HCT116 (cell line): ENCODE results near the gene RNH1. TPM values are rescaled to one million over a fixed set of nuclear protein-coding genes. Genes with fewer than 3 reads are reported as not detected.

Experiments
- ATAC-seq: fragments of 200-7000 bp; cut with Tn5 transposase; 2 replicates; pipeline ENCODE4 v1.9.1; 2020; ENCODE audit warnings: mild to moderate bottlenecking, moderate library complexity
- BruUV-seq: library from RNA; stranded (reverse); fragments of 400-500 nt; replicated peaks from 2 replicates; lab custom pipeline; 2021; lab: Mats Ljungman, UMichigan
- CTCF ChIA-PET: fragments of 300-600 bp; sonication (Branson Sonifier 250); formaldehyde crosslinking; loops from one replicate; lab custom pipeline; 2021; ENCODE audit warnings: antibody characterized with exemption; lab: Charles Lee
- POLR2A ChIA-PET: fragments of 300-600, 350-600 bp; sonication (Branson Sonifier 250); formaldehyde crosslinking; loops from one replicate; lab custom pipeline; 2021; ENCODE audit warnings: antibody characterized with exemption; lab: Charles Lee
- RAD21 ChIA-PET, 2 experiments: fragments of 300-600 bp; sonication (Branson Sonifier 250); formaldehyde crosslinking; loops; one replicate each; lab custom pipeline; 2023; ENCODE audit warnings: low total read pairs in 2 of 2; ENCODE audit not compliant: uncharacterized antibody in 2 of 2, unreplicated experiment in 2 of 2, low non-redundant PET in 1 of 2; lab: Charles Lee
- DNase-seq: peaks from one replicate; pipeline ENCODE4 v3.0.0-alpha.2; 2010; ENCODE audit warnings: low read depth, low spot score
- H2AFZ ChIP-seq: fragments of 200-600 bp; shearing (Covaris generic), sonication (generic); 2 replicates; pipeline ENCODE4 v1.6.1; 2017; ENCODE audit warnings: low read depth, mixed run types, mixed read lengths, antibody characterized with exemption, low read length; ENCODE audit not compliant: poor library complexity, severe bottlenecking
- H3K27ac ChIP-seq: 2 replicates; pipeline ENCODE4 v1.5.1; 2012; ENCODE audit warnings: low read depth, low read length
- H3K27me3 ChIP-seq: fragments of 200-600 bp; sonication (generic); 2 replicates; pipeline ENCODE4 v1.6.1; 2016; ENCODE audit warnings: mixed run types, low read length, mixed read lengths; ENCODE audit not compliant: insufficient read depth
- H3K36me3 ChIP-seq, 2 experiments: fragments of 200-500 bp in 1 of 2; fragments of 200-600 bp in 1 of 2; sonication (Bioruptor generic) in 1 of 2; sonication (generic) in 1 of 2; 2 replicates each; pipeline versions ENCODE4 v1.5.1 to v1.6.1; 2014 to 2016; ENCODE audit warnings: low read length in 2 of 2, inconsistent platforms in 1 of 2, mixed read lengths in 1 of 2, mixed run types in 1 of 2; ENCODE audit not compliant: insufficient read depth in 2 of 2, control insufficient read depth in 1 of 2
- H3K4me1 ChIP-seq, 2 experiments: fragments of 200-600 bp in 1 of 2; sonication (generic) in 1 of 2; 2 replicates each; pipeline versions ENCODE4 v1.5.1 to v1.6.1; 2012 to 2017; ENCODE audit warnings: low read length in 2 of 2, inconsistent platforms in 1 of 2, mild to moderate bottlenecking in 1 of 2, mixed read lengths in 1 of 2, mixed run types in 1 of 2, moderate library complexity in 1 of 2; ENCODE audit not compliant: insufficient read depth in 2 of 2, control insufficient read depth in 1 of 2
- H3K4me2 ChIP-seq: fragments of 200-600 bp; sonication (generic); 2 replicates; pipeline ENCODE4 v1.6.1; 2017; ENCODE audit warnings: mixed run types, low read length, mixed read lengths
- H3K4me3 ChIP-seq, 2 experiments: fragments of 200-600 bp in 1 of 2; sonication (generic) in 1 of 2; replicated peaks in 1 of 2; 2 replicates each; pipeline ENCODE4 v1.5.1; 2011 to 2016; ENCODE audit warnings: low read length in 2 of 2, control low read depth in 1 of 2, low read depth in 1 of 2, mild to moderate bottlenecking in 1 of 2, mixed read lengths in 1 of 2, mixed run types in 1 of 2
- H3K79me2 ChIP-seq: fragments of 200-600 bp; sonication (generic); 2 replicates; pipeline ENCODE4 v1.6.1; 2017; ENCODE audit warnings: mild to moderate bottlenecking, mixed run types, low read length, moderate library complexity, mixed read lengths; ENCODE audit not compliant: insufficient read depth
- H3K9ac ChIP-seq: fragments of 200-600 bp; sonication (generic); 2 replicates; pipeline ENCODE4 v1.6.1; 2016; ENCODE audit warnings: low read length, mixed read lengths
- H3K9me2 ChIP-seq: fragments of 200-600 bp; sonication (generic), shearing (Covaris generic); 2 replicates; pipeline ENCODE4 v1.6.1; 2017; ENCODE audit warnings: mixed run types, mild to moderate bottlenecking, moderate library complexity; ENCODE audit not compliant: insufficient read depth
- H3K9me3 ChIP-seq, 2 experiments: fragments of 200-500 bp in 1 of 2; fragments of 200-600 bp in 1 of 2; sonication (Bioruptor generic) in 1 of 2; sonication (generic) in 1 of 2; 2 replicates each; pipeline ENCODE4 v1.6.1; 2014 to 2017; ENCODE audit warnings: low read length in 2 of 2, mixed read lengths in 2 of 2, inconsistent platforms in 1 of 2, low read depth in 1 of 2, mild to moderate bottlenecking in 1 of 2, mixed run types in 1 of 2, moderate library complexity in 1 of 2; ENCODE audit not compliant: control insufficient read depth in 1 of 2, insufficient read depth in 1 of 2
- H4K20me1 ChIP-seq: fragments of 200-600 bp; sonication (generic), shearing (Covaris generic); 2 replicates; pipeline ENCODE4 v1.6.1; 2017; ENCODE audit warnings: mixed run types, mild to moderate bottlenecking, moderate library complexity; ENCODE audit not compliant: insufficient read depth
- CBX3 ChIP-seq: IDR thresholded peaks from 2 replicates; pipeline ENCODE4 v1.6.1; 2012; ENCODE audit warnings: low read depth
- CEBPB ChIP-seq: IDR thresholded peaks from 2 replicates; pipeline ENCODE4 v1.6.1; 2012; ENCODE audit warnings: low read depth
- CTCF ChIP-seq, 3 experiments: fragments of 200-600 bp in 1 of 3; sonication (generic) in 1 of 3; IDR thresholded peaks in 2 of 3; conservative IDR thresholded peaks in 1 of 3; 2 replicates each; pipeline ENCODE4 v1.5.1; 2012 to 2017; ENCODE audit warnings: low read depth in 2 of 3, low read length in 2 of 3, antibody characterized with exemption in 1 of 3, borderline replicate concordance in 1 of 3, control low read depth in 1 of 3, mild to moderate bottlenecking in 1 of 3, mixed read lengths in 1 of 3, mixed run types in 1 of 3, moderate library complexity in 1 of 3; ENCODE audit not compliant: insufficient read depth in 1 of 3
- ELF1 ChIP-seq: IDR thresholded peaks from 2 replicates; pipeline ENCODE4 v1.6.1; 2012; ENCODE audit warnings: low read depth, borderline replicate concordance
- EZH2 ChIP-seq: fragments of 200-600 bp; sonication (generic); IDR thresholded peaks from 2 replicates; pipeline ENCODE4 v1.6.1; 2017; ENCODE audit warnings: antibody characterized with exemption, mixed run types
- EZH2phosphoT487 ChIP-seq: fragments of 200-600 bp; IDR thresholded peaks from 2 replicates; pipeline ENCODE4 v1.6.1; 2018; ENCODE audit warnings: antibody characterized with exemption, borderline replicate concordance
- FOSL1 ChIP-seq: IDR thresholded peaks from 2 replicates; pipeline ENCODE4 v1.6.1; 2012; ENCODE audit warnings: low read depth
- MAX ChIP-seq: IDR thresholded peaks from 2 replicates; pipeline ENCODE4 v1.6.1; 2012
- POLR2AphosphoS5 ChIP-seq: IDR thresholded peaks from 2 replicates; pipeline ENCODE4 v1.6.1; 2011; ENCODE audit warnings: mild to moderate bottlenecking, low read depth, low read length, moderate library complexity
- RAD21 ChIP-seq: IDR thresholded peaks from 2 replicates; pipeline ENCODE4 v1.6.1; 2012; ENCODE audit warnings: low read depth, mild to moderate bottlenecking
- REST ChIP-seq: IDR thresholded peaks from 2 replicates; pipeline ENCODE4 v1.6.1; 2012; ENCODE audit warnings: low read depth
- SIN3A ChIP-seq: IDR thresholded peaks from 2 replicates; pipeline ENCODE4 v1.6.1; 2012; ENCODE audit warnings: low read depth
- SP1 ChIP-seq: IDR thresholded peaks from 2 replicates; pipeline ENCODE4 v1.6.1; 2012; ENCODE audit warnings: low read depth
- SRF ChIP-seq: IDR thresholded peaks from 2 replicates; pipeline ENCODE4 v1.6.1; 2012; ENCODE audit warnings: low read depth
- TCF7L2 ChIP-seq: IDR thresholded peaks from 2 replicates; pipeline ENCODE4 v1.7.0; 2011; ENCODE audit warnings: borderline replicate concordance, inconsistent platforms; ENCODE audit not compliant: insufficient read depth, insufficient read length; ENCODE audit errors: extremely low read depth
- YY1 ChIP-seq: IDR thresholded peaks from 2 replicates; pipeline ENCODE4 v1.6.1; 2011; ENCODE audit warnings: low read length, low read depth, moderate library complexity, mild to moderate bottlenecking; ENCODE audit not compliant: insufficient replicate concordance; ENCODE audit errors: extremely low read depth
- ZBTB33 ChIP-seq: IDR thresholded peaks from 2 replicates; pipeline ENCODE4 v1.6.1; 2011; ENCODE audit warnings: mild to moderate bottlenecking, low read length, moderate library complexity; ENCODE audit not compliant: insufficient replicate concordance; ENCODE audit errors: extremely low read depth
- ZNF274 ChIP-seq: fragments of 200-500 bp; sonication (Bioruptor generic); IDR thresholded peaks from 2 replicates; pipeline ENCODE4 v1.6.1; 2014; ENCODE audit warnings: mild to moderate bottlenecking, low read depth, low read length, inconsistent platforms
- intact Hi-C: fragments of 100-400 bp; cut with micrococcal nuclease; formaldehyde crosslinking; loops from 2 replicates; pipeline ENCODE4 v1.10.0; 2022
- total RNA-seq: library from RNA; stranded (reverse); gene quantifications from one replicate; pipeline ENCODE4 v1.2.1, GENCODE V29; 2021; ENCODE audit not compliant: unreplicated experiment

The RNH1 gene
- total RNA-seq, 1 experiment from 2014 or later: 120 TPM

- no peak for TF ChIP-seq REST
- TF ChIP-seq TCF7L2: no peak
- no peak for TF ChIP-seq MAX
- TF ChIP-seq ELF1: no peak
- TF ChIP-seq CBX3: no peak
- no peak for TF ChIP-seq SRF
- TF ChIP-seq YY1: no peak
- no peak for TF ChIP-seq ZNF274
- TF ChIP-seq CEBPB: no peak
- TF ChIP-seq POLR2AphosphoS5: no peak
- no peak for TF ChIP-seq EZH2
- no peak for TF ChIP-seq FOSL1
- TF ChIP-seq ZBTB33: no peak
- TF ChIP-seq RAD21: no peak
- no peak for TF ChIP-seq EZH2phosphoT487
- no peak for TF ChIP-seq CTCF (IDR thresholded peaks at IDR 0.05 in 2 of 3, conservative IDR thresholded peaks at IDR 0.05 in 1 of 3; ENCODE audit: borderline replicate concordance in 1 of 3, insufficient read depth in 1 of 3, low read depth in 2 of 3, low read length in 2 of 3)
- no peak for TF ChIP-seq SIN3A
- no peak for TF ChIP-seq SP1
- BruUV-seq: no TSS peak
- DNase-seq (no peak), ATAC-seq (no peak)
- intact Hi-C loops: no loop called here
- Histone ChIP-seq H2AFZ (no peak overlapping the region), H3K27ac (peak overlapping the region; percentile 100), H3K36me3 (peaks cover 0 to 5% of the 10 kb centered on the region in 2 experiments; a peak in 1 of 4 replicates), H3K9me3 (no peaks in the 10 kb centered on the region), H3K4me3 (peak overlapping the region in 1 of 2 experiments; percentile 64; a peak in 3 of 4 replicates), H3K9ac (peak overlapping the region; percentile 77), H4K20me1 (no peaks in the 10 kb centered on the region), H3K79me2 (peaks cover 21% of the 10 kb centered on the region), H3K4me1 (peaks cover 15 to 33% of the 10 kb centered on the region in 2 experiments; a peak in 3 of 4 replicates), H3K27me3 (no peaks in the 10 kb centered on the region), H3K9me2 (no peaks in the 10 kb centered on the region), H3K4me2 (peak overlapping the region; percentile 100)
- CTCF ChIA-PET: no interaction called here
- RAD21 ChIA-PET: no interaction called here
- POLR2A ChIA-PET: no interaction called here
Observed at GRCh38 chr11:538431-539051, 31.5 kb upstream of the RNH1 start.
